Measurements from ENCODE around the gene CAPZA3.
"Not testable (repeated sequence)": the region's sequence is repeated elsewhere in the genome, so short reads cannot be mapped to it uniquely, and the experiment has no call there.

The CAPZA3 gene, protein sequence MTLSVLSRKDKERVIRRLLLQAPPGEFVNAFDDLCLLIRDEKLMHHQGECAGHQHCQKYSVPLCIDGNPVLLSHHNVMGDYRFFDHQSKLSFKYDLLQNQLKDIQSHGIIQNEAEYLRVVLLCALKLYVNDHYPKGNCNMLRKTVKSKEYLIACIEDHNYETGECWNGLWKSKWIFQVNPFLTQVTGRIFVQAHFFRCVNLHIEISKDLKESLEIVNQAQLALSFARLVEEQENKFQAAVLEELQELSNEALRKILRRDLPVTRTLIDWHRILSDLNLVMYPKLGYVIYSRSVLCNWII

GRCh38 chr12:18737819-18738218 lies at the start of gene CAPZA3, which contains the start of gene PLCZ1:
TSS of gene CAPZA3 (plus strand) at chr12:18738119. CDS start at chr12:18738269, 150 bp downstream.
TSS of gene PLCZ1 (minus strand) at chr12:18738012. CDS start at chr12:18737371, 641 bp downstream.
- DNase-seq: no peak
- intact Hi-C loops (cut with DNase I): no loop called here

DNA sequence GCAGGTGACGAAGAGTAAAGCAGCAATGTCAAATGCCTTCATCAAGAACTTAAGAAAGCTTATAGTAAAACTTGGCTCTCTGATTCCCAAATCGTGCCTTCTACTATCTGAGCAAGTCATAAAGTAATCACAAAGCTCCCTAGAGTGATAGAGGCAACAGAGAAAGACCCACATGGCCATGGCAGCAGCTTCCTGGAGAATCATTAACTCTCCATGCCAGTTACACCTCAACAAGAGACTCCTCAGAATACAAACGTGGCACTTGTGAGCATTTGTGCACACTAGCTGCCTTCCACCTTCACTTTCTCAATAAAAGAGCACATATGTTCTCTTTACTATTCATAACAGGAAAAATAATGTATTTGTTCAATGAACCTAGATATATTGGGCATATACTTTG lies 48.1 kb upstream of the CAPZA3 start:
- DNase-seq: no peak
- intact Hi-C loops (cut with DNase I): no loop called here

GRCh38 chr12:18690653-18691052 lies 47.3 kb upstream of the CAPZA3 start:
- intact Hi-C loops (cut with DNase I): no loop called here
- no peak for DNase-seq

- DNase-seq; intact Hi-C loops (cut with DNase I): not testable (repeated sequence)
Measured at GRCh38 chr12:18693986-18694385, 43.9 kb upstream of the CAPZA3 start.

DNA sequence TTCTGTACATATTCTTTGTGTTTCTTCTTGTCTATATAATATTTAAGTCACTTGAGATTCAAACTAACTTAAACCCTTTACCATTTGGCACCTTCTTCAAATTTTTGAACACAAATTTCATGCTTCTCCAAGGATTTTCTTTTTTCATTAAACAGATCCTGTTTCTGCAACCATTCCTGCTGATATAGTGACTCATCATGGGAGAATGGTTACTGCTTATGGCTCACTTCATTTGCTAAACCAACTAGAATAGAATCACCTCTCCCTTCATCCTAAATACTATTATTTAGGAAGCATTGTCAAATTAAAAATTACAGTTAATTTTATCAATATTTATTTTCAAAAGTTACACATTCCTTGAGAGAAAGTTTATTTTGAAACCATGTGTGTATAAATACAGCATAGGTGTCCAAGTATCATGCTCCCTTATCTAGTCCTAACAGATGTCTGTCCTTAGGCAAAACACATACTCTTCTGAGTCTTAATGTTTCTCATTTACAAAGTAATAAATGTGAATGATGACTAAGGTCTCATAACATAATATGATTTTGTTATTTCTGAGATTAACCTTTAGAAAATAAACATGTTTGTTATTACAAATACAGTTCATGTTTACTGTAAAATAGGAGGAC lies 40.8 kb upstream of the CAPZA3 start:
- DNase-seq: no peak
- intact Hi-C loops (cut with DNase I): no loop called here

GRCh38 chr12:18700271-18700670 lies 37.6 kb upstream of the CAPZA3 start:
- DNase-seq: no peak
- intact Hi-C loops (cut with DNase I): no loop called here

DNA sequence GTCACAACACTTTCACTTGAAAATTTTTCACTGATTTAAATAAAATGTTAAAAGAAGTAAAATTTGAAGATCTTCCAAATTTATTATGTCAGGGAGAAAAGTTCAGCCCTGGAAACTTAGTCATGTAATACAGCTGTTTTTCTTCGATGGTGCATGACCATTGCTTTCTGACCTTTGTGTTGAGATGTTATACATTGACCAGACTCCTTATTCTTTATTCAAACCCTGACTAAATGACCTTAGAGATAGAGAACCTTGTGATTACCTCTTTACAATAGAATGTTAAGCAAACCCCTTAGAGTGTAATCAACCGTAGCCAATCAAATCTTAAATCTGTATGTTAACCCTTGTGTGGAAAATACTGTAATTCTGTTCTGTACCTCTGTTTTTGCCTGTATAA lies 34.6 kb upstream of the CAPZA3 start:
- DNase-seq: no peak
- intact Hi-C loops (cut with DNase I): no loop called here

DNA sequence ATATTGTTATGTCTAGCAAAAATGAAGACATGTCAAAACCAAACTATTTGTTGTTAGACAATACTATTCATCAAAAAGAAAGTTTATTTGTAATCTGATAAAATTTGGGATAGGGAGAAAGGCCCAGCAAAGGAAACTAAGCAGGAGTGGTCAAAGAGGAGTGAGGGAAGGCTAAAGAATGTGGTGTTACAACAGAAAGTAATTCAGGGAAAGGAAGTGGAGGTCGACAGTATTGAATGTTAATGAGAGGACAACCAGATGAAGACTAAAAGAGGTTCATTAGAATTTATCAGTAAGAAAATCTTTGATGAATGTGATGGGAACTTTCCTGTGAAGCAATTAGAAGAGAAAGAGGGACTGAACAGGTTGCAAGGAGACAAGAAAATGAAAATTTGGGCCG lies 34.0 kb upstream of the CAPZA3 start:
- no peak for DNase-seq
- intact Hi-C loops (cut with DNase I): no loop called here

- intact Hi-C loops (cut with DNase I): no loop called here
- DNase-seq: no peak
Measured at GRCh38 chr12:18706798-18707197, 31.1 kb upstream of the CAPZA3 start.

DNA sequence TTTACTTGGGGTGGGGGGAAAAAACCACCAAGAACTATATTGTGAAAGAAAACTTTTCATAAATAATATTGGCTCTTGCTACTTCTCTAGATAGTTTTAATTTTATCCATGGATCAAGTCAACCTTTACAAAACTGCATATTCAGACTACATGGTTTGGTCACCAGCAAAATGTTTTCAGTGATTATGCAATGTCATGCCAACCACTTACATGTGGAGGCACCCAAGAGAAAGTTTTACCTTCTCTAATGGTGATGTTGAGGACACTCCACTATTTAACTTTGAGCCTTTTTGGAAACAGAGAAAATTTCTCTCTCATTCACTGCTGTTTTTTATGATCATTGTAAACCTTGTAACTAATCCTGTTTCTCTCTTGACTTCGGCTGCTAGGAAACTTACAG lies 21.7 kb upstream of the CAPZA3 start:
- intact Hi-C loops (cut with DNase I): no loop called here
- no peak for DNase-seq

DNA sequence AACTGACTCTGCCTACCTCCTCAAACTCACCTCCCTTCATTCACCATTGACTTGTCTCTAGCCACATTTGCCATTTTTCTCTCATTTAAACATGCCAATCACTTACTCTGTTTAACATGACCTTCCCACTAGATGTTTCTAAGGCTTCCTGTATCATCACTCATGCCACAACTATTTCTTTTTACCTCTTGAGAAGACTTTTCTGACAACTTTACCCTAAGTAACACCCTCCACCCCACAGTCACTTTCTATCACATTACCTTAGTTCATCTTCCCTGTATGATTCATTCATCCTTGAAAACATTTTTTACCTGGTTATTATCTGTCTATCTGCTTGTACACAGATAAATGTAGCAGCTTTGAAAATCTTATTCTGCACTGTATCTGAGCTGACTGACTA lies 19.5 kb upstream of the CAPZA3 start:
- DNase-seq: no peak
- intact Hi-C loops (cut with DNase I): no loop called here

- DNase-seq: no peak
- intact Hi-C loops (cut with DNase I): no loop called here
Measured at GRCh38 chr12:18719922-18720510, 17.9 kb upstream of the CAPZA3 start.

DNA sequence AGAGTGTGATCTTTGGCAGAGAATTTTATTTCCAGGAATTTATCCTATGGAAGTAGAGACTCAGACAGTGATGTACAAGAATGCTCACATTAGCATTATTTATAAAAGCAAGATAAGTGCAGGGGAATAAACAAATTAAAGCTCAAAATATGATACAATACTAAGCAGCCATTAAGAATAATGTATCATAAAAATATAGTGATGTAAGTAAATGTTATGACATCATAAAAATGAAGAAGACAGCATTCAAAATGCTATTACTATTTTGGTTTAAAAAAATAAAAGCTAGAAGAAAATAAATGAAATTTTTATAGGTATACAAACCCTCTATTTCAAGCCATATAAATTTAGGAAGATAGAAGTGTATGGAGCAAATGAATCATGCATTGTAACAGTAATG lies 17.2 kb upstream of the CAPZA3 start:
- intact Hi-C loops (cut with DNase I): no loop called here
- DNase-seq: no peak

DNA sequence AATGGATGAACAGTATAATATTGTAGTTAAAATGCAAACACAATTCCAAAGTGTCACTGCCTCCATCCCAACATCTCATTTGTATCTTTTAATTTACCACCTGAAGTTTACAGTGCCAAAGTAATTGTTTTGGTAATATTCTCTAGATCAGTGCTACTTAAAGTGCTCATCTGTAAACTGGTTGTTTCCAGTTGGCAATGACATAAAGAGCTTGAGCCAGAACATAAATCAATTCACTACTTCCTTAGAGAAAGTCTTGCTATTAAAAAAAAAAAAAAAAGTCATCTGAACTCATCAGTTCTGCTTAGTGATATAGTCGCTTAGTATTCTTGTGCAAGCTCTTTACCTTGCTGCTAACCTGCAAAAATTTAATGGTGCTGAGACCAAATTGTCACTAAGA lies 16.5 kb upstream of the CAPZA3 start:
- DNase-seq: no peak
- intact Hi-C loops (cut with DNase I): no loop called here

DNA sequence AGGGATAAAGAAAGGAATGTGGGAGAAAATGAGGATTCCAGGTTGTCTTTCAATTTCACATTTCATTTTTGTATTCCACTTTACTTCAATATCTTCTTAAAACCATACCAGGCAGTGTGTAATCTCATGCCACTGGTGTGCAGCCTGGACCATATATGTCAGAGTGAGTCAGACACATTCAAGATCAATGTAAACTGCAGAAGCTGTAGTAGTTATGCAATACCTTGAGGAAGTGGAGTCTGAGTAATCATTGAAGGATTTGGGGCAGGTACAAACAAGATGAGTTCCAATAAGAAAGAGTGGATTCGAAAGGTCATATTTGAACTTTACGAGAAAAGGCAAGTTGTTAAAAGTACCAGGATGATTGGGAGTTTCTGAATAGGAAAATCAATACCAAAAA lies 14.2 kb upstream of the CAPZA3 start:
- intact Hi-C loops (cut with DNase I): no loop called here
- no peak for DNase-seq

DNA sequence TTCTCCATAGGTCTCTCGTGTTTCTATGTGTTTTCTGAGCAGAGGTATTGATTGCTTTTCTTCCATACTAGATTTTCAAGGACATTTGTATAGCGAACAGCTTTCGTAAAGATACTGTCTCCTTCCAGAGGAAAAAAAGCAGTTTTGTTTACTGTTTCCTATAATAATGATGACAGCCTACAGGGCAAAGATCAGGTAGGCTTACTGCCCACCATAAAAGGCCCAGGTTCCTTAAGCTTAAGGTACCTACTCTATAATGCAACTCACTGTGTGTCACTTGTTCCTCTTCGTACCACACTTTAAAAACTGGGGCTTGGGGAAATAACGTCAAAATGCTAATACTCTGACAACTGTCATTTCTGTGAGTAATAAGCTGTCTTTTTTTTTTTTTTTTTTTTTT lies 6.8 kb upstream of the CAPZA3 start:
- intact Hi-C loops (cut with DNase I): no loop called here

GRCh38 chr12:18747895-18748294 lies 10.0 kb downstream of the CAPZA3 start:
- intact Hi-C loops (cut with DNase I): no loop called here
- no peak for DNase-seq

More for the DNA sequence above, 6.8 kb upstream of the CAPZA3 start:
- no peak for DNase-seq

DNA sequence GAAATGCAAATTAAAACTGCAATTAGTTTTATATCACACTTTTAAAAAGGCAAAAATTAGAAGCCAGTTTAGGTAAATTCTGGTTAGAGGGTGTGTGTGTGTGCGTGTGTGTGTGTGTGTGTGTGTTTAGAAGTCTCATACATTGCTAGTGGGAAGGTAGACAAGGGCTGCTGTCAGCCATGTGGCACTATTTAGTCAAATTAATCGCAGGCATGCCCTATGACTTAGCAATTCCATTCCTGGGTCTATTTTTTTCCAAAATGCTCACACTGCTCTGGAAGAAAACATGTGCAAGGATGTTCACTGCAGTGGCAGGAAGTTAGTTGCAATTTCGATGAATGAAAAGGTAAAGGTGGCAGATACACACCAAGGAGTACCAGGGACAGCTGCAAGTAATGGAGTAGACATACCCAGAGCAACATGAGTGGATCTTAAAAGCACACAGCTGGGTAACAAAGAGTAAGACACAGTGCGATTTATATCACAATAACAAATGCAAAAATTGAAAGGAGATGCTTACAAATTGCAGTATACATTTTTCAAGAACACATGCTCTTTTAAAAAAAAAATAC lies 11.6 kb downstream of the CAPZA3 start:
- no peak for DNase-seq
- intact Hi-C loops (cut with DNase I): no loop called here

GRCh38 chr12:18750085-18750484 lies 12.2 kb downstream of the CAPZA3 start:
- intact Hi-C loops (cut with DNase I): no loop called here
- no peak for DNase-seq

- DNase-seq: no peak
- intact Hi-C loops (cut with DNase I): no loop called here
Measured at GRCh38 chr12:18751866-18752265, 13.9 kb downstream of the CAPZA3 start.

GRCh38 chr12:18752280-18752920 lies 14.5 kb downstream of the CAPZA3 start:
- intact Hi-C loops (cut with DNase I): no loop called here

More at GRCh38 chr12:18752280-18752920, 14.5 kb downstream of the CAPZA3 start:
- no peak for DNase-seq
